ENCODE data around the gene TRAPPC5.

Gene TRAPPC5

GRCh38 chr19:7645656-7646425 lies 34.8 kb upstream of the TRAPPC5 start:
- DNase-seq (ENCODE audit: low spot score), result no peak

- DNase-seq (ENCODE audit: low spot score), result no peak
Measured at GRCh38 chr19:7646426-7646700, 34.3 kb upstream of the TRAPPC5 start.

GRCh38 chr19:7647156-7647555 lies 33.5 kb upstream of the TRAPPC5 start:
- no peak for DNase-seq (ENCODE audit: low spot score)

GRCh38 chr19:7648265-7649014 lies 32.2 kb upstream of the TRAPPC5 start:
- DNase-seq (ENCODE audit: low spot score), result no peak

- no peak for DNase-seq (ENCODE audit: low spot score)
Measured at GRCh38 chr19:7650148-7650547, 30.5 kb upstream of the TRAPPC5 start.

- DNase-seq (ENCODE audit: low spot score), result peak; percentile 39
Measured at GRCh38 chr19:7652061-7652641, 28.5 kb upstream of the TRAPPC5 start.

- no peak for DNase-seq (ENCODE audit: low spot score)
Measured at GRCh38 chr19:7654401-7654800, 26.2 kb upstream of the TRAPPC5 start.

GRCh38 chr19:7655581-7655980 lies 25.1 kb upstream of the TRAPPC5 start:
- no peak for DNase-seq (ENCODE audit: low spot score)

GRCh38 chr19:7657131-7657751 lies 23.4 kb upstream of the TRAPPC5 start:
- DNase-seq (ENCODE audit: low spot score), result no peak

GRCh38 chr19:7658219-7658686 lies 22.4 kb upstream of the TRAPPC5 start:
- no peak for DNase-seq (ENCODE audit: low spot score)

GRCh38 chr19:7661744-7662538 lies 18.7 kb upstream of the TRAPPC5 start:
- DNase-seq (ENCODE audit: low spot score), result no peak

GRCh38 chr19:7662657-7663056 lies 18.0 kb upstream of the TRAPPC5 start:
- DNase-seq (ENCODE audit: low spot score), result no peak

- no peak for DNase-seq (ENCODE audit: low spot score)
Measured at GRCh38 chr19:7663706-7664105, 16.9 kb upstream of the TRAPPC5 start.

- DNase-seq (ENCODE audit: low spot score), result no peak
Measured at GRCh38 chr19:7665076-7665475, 15.6 kb upstream of the TRAPPC5 start.

GRCh38 chr19:7668842-7669241 lies 11.8 kb upstream of the TRAPPC5 start, which contains the start of gene RETN:
RETN (plus strand) TSS chr19:7669049; CDS start chr19:7669327, 278 bp downstream.
- no peak for DNase-seq (ENCODE audit: low spot score)

GRCh38 chr19:7669641-7670040 lies 11.0 kb upstream of the TRAPPC5 start:
- no peak for DNase-seq (ENCODE audit: low spot score)

- DNase-seq (ENCODE audit: low spot score), result peak; percentile 24
Measured at GRCh38 chr19:7670150-7670783, 10.4 kb upstream of the TRAPPC5 start.

GRCh38 chr19:7670790-7671189 lies 9.8 kb upstream of the TRAPPC5 start:
- no peak for DNase-seq (ENCODE audit: low spot score)

- no peak for DNase-seq (ENCODE audit: low spot score)
Measured at GRCh38 chr19:7672522-7672921, 8.1 kb upstream of the TRAPPC5 start.

- DNase-seq (ENCODE audit: low spot score), result no peak
Measured at GRCh38 chr19:7674010-7675005, 6.3 kb upstream of the TRAPPC5 start.
